ENCODE data around the gene SCYGR7. TPM values are rescaled to one million over a fixed set of nuclear protein-coding genes. Genes with fewer than 3 reads are reported as not detected.

The SCYGR7 gene
- total RNA-seq, 1 donor from 2014 or later, result not detected

Other genes with a start within 250 kb of the SCYGR7 start
- gene SCYGR2, start 129.4 kb upstream of the SCYGR7 start, total RNA-seq (ENCODE audit: unreplicated experiment), result not detected
- gene SCYGR3, start 113.5 kb upstream of the SCYGR7 start, total RNA-seq (ENCODE audit: unreplicated experiment), result not detected
- gene SCYGR4, start 110.8 kb upstream of the SCYGR7 start, total RNA-seq (ENCODE audit: unreplicated experiment), result not detected
- not detected for gene SCYGR5, start 61.5 kb upstream of the SCYGR7 start, total RNA-seq (ENCODE audit: unreplicated experiment)
- 1.7 TPM for gene SLC19A3, start 10.3 kb upstream of the SCYGR7 start, total RNA-seq (ENCODE audit: unreplicated experiment)
- not detected for gene SCYGR6, start 3.6 kb upstream of the SCYGR7 start, total RNA-seq (ENCODE audit: unreplicated experiment)
- gene SCYGR8, start 17.6 kb downstream of the SCYGR7 start, total RNA-seq (ENCODE audit: unreplicated experiment), result not detected
- not detected for gene CCL20, start 85.5 kb downstream of the SCYGR7 start, total RNA-seq (ENCODE audit: unreplicated experiment)
- gene DAW1, start 143.3 kb downstream of the SCYGR7 start, total RNA-seq (ENCODE audit: unreplicated experiment), result not detected